GM12864 (cell line): ENCODE results near the gene PDXDC1.
"Not testable (repeated sequence)": the region's sequence is repeated elsewhere in the genome, so short reads cannot be mapped to it uniquely, and the experiment has no call there.

Experiments
- DNase-seq: peaks from one replicate; pipeline ENCODE4 v3.0.0-alpha.2; 2011; ENCODE audit warnings: low read depth
- H3K4me3 ChIP-seq: 2 replicates; pipeline ENCODE4 v1.5.1; 2011; ENCODE audit warnings: mild to moderate bottlenecking, low read depth, low read length, control low read depth
- TF ChIP-seq, protein P1 (sequence below): IDR thresholded peaks from 2 replicates; pipeline ENCODE4 v1.5.1; 2011; ENCODE audit warnings: low read depth, mild to moderate bottlenecking, moderate library complexity, low read length, control low read depth, inconsistent platforms; ENCODE audit errors: missing control alignments

PDXDC1 gene

GRCh38 chr16:15134752-15135482 is 160.1 kb downstream of the PDXDC1 start:
- DNase-seq, result not testable (repeated sequence)

GRCh38 chr16:15135483-15136360 is 160.9 kb downstream of the PDXDC1 start:
- H3K4me3 ChIP-seq, DNase-seq: not testable (repeated sequence)

More at GRCh38 chr16:15134752-15135482, 160.1 kb downstream of the PDXDC1 start:
- H3K4me3 ChIP-seq, result not testable (repeated sequence)

- not testable (repeated sequence) for H3K4me3 ChIP-seq, DNase-seq
Observed at GRCh38 chr16:15137514-15137913, 162.7 kb downstream of the PDXDC1 start.

DNA sequence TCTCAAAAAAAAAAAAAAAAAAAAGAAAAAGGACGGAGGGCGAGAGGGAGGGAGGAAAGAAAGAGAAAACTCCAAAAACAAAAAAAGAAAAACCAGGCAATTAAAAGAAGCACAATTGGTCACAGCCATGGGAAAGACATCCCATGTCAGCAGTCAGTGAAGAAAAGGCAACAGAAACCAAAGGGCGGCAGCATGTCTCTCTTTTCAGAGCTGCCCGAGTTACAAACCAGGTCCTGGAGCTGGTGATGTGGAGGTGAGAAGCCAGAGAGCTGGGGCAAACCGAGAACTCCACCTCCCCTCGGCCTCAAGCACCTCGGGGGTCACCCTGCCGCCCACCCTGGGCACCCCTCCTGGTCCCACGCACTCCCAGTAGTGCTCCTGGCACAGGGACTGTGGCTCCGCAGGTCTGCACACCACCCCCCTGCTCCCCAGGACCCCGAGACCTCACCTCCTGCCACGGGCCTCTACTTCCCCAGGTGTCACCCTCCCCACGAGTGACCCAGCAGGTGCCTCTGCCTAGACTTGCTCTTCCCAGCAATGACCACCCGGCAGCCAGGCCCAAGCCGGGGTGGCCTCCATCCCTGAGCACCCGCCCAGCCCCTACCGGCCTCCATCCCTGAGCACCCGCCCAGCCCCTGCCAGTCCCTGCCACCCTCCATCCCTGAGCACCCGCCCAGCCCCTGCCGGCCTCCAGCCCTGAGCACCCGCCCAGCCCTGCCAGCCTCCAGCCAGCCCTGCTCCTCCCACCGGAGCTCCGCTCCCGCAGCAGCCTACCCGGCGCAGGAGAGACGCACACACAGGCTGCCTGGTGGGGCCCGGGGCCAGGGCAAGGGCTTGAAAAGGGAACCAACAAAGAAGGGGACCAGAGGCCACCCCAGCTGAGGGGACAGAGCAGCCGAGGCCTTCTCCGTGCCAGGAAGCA is 165.9 kb downstream of the PDXDC1 start:
- not testable (repeated sequence) for DNase-seq, H3K4me3 ChIP-seq

DNA sequence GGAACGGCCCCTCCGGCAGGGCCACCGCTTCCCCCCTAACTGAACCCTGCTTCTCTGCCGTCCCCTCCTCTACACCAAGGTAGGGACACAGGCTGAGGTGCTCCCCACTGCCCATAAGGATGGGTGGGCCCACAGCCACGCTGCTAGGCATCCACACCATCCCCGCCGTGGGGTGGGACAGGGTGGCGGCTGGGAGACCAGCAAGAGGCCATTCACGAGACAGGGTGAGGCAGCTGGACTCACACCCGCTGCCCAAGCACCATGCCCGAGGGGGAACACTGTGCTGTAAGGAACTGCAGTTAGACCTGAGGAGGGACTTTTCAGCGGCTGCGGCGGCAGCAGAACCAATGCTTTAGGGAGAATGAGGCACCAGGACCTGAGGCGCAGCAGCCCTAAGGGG is 166.8 kb downstream of the PDXDC1 start:
- TF ChIP-seq, protein P1, sequence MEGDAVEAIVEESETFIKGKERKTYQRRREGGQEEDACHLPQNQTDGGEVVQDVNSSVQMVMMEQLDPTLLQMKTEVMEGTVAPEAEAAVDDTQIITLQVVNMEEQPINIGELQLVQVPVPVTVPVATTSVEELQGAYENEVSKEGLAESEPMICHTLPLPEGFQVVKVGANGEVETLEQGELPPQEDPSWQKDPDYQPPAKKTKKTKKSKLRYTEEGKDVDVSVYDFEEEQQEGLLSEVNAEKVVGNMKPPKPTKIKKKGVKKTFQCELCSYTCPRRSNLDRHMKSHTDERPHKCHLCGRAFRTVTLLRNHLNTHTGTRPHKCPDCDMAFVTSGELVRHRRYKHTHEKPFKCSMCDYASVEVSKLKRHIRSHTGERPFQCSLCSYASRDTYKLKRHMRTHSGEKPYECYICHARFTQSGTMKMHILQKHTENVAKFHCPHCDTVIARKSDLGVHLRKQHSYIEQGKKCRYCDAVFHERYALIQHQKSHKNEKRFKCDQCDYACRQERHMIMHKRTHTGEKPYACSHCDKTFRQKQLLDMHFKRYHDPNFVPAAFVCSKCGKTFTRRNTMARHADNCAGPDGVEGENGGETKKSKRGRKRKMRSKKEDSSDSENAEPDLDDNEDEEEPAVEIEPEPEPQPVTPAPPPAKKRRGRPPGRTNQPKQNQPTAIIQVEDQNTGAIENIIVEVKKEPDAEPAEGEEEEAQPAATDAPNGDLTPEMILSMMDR, result no peak

DNA sequence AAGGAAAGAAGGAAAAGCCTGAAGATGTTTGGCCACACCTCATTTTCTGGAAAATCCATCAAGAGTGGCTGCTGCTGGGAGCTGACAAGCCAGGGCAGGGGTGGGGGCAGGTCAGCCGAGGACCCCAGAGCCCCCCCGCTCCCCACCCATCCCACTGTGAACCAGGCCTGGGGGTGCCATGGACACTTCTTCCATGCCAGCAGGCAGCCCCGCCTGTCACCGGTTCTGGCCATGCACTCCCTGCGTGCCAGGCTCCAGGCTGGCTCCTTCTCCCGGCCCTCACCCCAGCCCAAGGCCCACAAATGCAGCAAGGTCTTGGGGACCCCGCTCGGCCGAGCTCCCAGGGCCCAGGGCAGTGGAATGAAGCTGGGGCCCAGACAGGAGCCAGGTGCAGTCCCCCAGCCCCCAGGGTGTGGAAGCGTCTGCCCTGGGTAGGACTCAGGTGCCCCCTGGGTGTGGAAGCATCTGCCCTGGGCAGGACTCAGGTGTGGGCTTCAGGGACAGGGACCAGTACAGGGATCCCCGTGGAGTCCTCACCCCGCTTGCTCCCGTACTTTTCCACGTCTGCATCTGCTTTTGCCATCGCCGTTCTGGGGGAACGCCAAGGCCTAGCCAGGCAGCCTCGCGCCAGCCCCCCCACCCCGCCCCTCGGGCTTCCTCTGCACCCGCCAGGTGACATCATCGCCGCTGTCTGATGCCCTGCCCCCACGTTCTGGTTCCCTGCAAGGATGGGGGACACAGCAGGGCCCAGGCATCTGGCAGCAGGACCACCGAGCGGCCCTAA is 167.5 kb downstream of the PDXDC1 start:
- not testable (repeated sequence) for DNase-seq, H3K4me3 ChIP-seq

More for the DNA sequence above, 166.8 kb downstream of the PDXDC1 start:
- no peak overlapping the region for H3K4me3 ChIP-seq
- DNase-seq, result no peak

DNA sequence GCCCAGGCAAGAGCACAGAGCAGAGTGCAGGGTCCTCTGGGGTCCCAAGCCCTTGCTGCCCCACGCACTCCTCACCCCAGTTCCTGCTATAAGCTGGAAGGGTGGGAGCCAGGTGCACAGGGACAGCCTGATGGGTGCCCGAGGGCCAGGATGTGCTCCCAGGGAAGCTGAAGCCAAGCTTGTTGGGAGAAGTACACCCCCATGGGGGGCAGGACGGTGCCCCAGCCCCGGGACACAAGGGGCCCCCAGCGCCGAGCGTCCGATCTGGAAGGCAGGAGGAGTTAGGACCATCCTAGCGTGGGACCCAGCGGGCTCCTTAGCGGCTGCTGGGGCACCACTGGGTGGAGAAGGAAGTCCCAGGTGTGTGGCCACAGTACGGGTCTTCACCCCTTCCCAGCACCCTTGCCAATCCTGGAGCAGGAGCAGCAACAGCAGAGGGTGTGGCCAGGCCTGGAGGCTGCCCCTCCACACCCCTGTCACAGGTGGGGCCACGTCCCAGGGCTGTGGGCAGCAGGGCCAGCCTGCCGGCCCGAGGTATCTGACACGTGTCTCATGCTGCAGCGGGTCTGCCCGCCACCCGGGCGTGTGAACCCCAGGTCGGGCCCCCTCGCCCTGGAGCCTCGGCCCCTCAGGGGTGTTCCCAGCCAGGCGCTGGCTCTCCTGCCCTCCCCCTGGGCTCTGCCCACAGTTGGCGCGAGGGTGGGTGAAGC is 168.2 kb downstream of the PDXDC1 start:
- DNase-seq, H3K4me3 ChIP-seq: not testable (repeated sequence)

DNA sequence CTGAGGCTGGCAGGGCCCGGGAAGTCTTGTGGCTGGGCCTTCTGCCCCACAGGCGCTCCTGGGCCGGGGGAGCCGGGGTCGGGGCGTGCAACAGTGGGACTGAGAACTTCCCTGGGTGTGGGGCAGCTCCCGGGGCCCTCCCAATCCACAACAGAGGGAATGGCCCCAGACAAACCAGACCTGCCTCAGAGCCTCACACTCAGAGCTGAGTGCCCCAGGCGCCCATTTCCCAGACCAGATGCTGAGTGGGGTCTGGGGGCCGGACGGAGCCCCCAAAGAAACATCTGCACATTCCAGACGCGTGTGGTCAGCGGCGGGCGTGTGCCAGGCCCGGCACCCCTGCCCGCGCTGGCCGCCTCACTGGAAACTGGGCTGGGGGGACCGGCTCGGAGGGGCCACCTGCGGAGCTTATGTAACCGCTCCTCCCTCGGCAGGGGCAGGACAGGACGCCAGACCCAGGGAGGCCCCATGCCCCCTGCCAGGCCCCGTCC is 168.8 kb downstream of the PDXDC1 start:
- DNase-seq, H3K4me3 ChIP-seq: not testable (repeated sequence)

- not testable (repeated sequence) for DNase-seq, H3K4me3 ChIP-seq
Observed at GRCh38 chr16:15144092-15144631, 169.3 kb downstream of the PDXDC1 start.

DNA sequence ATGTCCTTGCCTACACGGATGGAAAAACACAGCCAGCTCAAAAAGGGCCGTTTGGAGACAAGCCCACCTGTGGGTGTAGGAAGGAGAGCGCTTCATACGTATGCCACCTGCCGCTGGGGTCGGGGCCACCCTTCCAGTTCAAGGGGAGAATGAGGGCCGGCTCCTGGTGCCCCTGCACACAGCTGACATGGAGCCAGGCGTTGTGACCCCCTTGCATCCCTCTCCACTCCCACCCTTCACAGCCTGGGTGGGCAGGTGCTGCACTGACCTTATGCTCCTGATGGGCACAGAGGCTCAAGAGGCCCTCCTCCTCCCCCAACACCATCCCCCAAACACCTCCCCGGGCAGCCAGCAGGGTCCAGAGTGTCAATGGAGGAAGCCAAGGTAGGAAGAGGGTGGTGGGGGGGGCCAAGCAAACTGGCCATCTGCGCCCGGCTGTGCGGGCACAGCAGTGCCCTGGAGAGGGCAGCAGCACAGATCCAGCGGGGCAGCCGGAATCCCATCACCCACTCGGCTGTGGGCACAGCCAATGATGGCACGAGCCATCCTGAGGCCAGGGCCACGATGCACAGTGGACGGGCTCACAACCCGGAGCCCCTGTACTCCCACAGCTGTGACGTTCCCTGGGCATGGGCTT is 170.1 kb downstream of the PDXDC1 start:
- not testable (repeated sequence) for H3K4me3 ChIP-seq, DNase-seq

DNA sequence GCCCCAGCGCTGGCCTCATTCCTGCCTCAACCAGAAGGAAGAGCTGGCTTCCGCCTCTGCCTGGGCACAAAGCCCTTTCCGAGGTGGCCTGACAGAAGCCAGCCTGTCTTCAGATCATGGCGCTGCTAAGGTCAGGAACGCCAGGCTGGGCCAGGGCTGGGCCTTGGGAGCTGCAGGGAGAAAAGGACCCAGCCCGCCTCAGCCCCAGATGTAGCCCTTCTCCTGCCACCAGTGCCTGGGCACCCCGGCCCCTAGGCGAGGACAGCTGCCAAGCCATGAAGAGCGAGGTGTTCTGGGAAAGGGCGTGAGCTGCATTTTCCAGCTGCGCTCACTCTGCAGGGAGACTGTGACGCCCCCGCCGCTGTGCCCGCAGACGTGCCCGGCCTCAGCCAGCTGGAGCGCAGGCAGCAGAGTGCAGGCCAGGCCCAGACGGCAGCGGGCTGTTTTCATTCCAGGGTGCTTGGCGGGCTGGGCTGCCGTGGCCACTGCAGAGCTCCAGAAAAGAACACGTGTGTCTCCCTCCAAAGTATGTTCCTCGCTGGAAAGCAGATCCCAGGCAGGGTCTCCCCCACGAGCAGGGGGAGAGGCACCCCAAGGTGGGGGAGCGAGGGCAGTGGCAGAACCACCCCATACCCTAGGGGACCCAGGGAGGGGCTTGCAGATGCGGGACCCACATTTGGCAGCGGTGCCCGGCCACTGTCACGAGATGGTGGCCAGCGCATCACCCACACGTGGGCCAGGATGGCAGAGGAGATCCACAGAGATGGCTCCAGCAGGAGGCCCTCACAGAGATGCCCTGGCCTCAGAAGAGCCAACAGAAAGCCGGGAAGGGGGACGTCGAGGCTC is 170.8 kb downstream of the PDXDC1 start:
- not testable (repeated sequence) for H3K4me3 ChIP-seq, DNase-seq

GRCh38 chr16:15146264-15146662 is 171.4 kb downstream of the PDXDC1 start:
- not testable (repeated sequence) for DNase-seq, H3K4me3 ChIP-seq

DNA sequence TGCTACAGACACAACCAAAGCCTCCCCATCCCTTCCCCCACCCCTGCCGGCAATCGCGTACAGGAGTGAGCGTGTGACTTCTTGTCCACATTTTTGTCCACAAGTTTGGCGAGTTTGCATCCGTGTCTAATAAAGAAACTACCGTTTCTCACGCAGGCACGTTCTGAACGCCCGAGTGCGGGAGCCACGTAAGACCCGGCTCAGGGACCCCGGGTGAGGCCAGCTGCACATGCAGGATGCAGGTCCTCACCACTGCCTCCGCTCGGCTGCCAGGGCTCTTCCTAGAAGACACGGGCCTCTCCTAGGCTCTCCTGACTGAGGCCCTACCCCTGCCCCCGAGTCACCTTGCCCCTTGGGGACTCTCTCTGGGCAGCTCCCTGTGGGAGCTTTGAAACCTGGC is 174.0 kb downstream of the PDXDC1 start:
- not testable (repeated sequence) for DNase-seq

GRCh38 chr16:15149260-15149659 is 174.4 kb downstream of the PDXDC1 start:
- H3K4me3 ChIP-seq, DNase-seq: not testable (repeated sequence)

More for the DNA sequence above, 174.0 kb downstream of the PDXDC1 start:
- not testable (repeated sequence) for H3K4me3 ChIP-seq
